GM19193 (cell line): ENCODE measurements around the gene TEX11.

Source experiments
- POLR2A ChIP-seq: IDR thresholded peaks from 4 replicates; pipeline ENCODE4 v1.6.1; 2011; ENCODE audit not compliant: insufficient read depth, insufficient read length; ENCODE audit errors: extremely low read depth

TEX11 gene

DNA sequence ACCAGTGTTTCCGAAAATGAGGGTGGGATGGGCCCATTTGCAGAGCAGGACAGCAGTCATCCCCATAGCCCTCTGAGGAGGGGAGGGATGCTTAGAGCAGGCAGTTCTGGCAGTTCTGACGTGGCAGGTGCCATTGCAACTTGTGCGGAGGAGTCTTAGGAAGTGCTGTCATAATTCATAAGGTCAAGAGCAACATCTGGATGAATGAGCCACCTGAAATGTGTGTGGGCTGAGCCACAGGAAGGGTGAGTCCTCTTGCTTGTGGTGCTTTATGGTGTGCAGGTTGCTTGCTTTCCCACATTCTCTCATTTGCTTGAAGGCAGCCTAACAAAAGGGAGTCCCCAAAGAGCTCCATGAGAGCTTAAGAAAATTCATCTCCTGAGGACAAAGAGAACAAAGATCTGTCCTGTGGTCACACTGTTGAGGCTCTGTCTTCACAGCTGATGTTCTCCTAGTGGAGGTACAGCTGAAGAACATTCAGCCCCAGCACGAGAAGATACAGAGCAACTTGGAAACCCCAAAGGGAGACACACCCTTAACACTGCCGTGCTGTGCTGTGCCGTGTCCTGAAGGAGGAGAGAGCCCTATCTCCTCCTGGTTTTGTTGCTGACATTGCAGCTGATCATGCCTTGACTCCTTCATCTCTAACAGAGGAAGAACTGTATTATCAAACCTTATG lies 403.6 kb downstream of the TEX11 start:
- TF ChIP-seq POLR2A = no peak

DNA sequence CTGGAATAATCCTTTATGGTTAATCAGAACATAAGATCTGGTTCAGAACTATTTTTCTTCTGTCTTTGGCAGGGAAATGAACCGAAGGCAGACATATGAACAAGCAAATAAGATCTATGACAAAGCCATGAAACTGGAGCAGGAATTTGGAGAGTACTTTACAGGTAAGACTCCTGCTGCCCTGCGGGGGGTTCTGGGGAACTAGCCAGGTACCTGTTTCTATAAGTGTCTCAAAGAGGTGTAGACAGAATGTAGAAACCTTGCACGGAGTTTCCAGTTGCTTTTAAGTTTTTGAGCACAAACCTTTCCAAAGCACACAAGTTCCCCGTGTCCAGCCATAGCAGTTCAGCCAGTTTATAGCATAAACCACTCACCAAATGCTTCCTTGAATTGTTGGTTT lies 407.7 kb downstream of the TEX11 start:
- TF ChIP-seq POLR2A = no peak

DNA sequence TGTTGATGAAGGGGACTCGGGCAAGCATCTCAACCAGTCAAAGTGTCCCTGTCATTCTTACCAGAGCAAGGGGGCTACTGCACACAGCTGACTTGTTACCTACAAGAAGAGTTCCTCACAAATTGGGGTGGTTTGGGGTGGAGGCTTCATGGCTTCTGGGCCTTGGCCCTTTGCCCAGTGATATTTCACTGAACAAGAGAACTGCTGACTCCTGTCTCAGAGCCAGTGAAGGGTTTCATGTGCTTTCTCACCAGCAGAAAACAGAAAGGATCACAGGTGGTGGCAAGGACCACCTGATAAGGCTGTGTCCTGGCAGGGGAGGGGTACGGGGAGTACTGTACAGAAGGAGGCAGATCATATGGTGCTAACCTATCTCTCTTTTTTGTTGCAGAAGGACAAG lies 410.4 kb downstream of the TEX11 start:
- TF ChIP-seq POLR2A = no peak

DNA sequence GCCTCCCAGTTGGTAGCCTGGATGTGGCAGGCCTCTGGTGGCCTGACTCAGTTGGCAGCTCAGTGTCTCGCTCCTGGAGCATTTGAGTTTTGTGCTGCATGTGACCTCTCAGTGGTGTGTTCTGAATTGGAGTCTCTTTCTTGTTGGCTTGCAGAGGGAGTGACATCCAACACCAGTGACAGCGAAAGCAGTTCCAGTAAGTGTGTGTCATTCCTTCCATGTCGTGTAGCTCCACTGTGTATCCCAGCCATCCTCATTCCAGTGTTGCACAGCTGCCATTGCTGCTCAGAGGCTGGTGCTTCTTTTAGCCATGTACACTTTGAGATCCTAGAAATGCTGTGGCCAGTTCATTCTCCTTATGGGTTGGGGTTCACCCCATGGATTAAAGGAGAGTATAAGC lies 411.5 kb downstream of the TEX11 start:
- no peak for TF ChIP-seq POLR2A

DNA sequence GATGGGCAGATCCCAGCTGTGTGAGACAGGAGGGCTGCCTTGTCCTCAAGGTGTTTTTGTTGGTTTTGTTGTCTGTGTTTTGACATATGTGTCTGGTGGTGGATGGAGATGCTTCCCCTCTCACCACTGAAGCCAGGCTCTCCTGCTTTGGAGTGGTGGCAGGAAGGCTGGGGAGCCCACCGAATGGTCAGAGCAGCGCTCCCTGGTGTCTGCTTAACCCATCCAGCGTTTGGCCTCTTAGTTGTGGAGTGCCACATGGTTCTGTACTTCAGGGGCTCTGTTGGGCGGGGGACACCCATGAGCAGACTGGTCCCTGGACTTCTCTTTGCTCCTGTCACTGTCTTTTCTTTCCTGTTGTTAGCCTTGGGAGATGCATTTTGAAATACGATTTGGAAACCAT lies 412.0 kb downstream of the TEX11 start:
- no peak for TF ChIP-seq POLR2A

DNA sequence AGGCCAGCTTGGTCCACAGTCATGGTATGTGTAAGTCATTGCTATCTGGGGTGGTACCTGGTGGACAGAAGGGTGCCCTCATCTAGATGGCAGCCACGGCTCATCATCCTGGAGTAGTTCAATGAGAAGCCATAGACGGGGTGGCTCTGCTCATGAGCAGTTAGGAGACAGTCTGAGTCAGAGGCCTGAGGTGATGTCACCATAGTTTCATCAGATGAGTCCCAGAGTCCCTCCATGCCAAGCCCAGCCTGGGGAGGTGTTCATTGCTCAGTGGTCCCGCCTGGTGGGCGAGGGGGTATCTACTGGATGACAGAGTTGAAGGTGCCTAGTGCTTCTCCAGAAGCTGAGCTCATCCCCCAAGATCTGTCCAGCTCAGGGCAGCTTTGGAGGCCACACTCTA lies 414.1 kb downstream of the TEX11 start:
- no peak for TF ChIP-seq POLR2A

DNA sequence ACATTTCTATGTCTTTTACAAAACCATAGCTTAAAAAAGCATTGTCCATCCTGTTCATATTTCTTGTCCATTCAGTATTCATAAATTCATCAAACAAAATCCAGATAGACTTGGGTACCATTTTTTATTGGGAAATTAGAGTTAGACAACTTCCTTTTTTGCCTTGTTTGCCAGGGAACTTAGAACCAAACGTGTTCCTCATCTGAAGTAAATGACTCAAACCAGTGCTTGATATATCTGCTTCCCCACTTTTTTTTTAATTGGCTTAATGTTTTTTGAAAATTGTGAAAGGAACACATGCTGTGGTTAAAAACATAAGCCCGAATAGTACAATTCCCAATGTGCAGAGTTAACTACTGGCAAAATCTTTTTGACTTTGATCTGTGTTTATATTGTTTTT lies 419.7 kb downstream of the TEX11 start:
- no peak for TF ChIP-seq POLR2A

DNA sequence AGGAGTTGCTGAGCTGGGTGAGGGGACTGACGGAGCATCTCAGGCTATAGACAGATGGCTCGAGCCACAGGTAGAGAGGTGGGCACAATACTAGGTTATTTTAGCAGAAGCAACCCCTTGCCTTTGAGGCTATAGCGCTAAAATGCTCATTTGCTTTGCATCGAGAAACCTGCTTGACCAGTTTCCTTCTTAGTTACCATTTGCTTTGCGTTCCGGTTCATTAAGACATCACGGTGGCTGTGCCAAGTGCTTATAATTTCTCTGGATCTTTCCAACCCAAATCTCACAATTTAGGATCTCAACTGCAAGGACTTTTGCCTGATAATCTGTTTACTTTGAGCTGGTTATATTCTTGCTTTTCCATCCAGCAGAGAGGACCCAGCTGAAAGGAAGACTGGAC lies 423.0 kb downstream of the TEX11 start:
- no peak for TF ChIP-seq POLR2A

DNA sequence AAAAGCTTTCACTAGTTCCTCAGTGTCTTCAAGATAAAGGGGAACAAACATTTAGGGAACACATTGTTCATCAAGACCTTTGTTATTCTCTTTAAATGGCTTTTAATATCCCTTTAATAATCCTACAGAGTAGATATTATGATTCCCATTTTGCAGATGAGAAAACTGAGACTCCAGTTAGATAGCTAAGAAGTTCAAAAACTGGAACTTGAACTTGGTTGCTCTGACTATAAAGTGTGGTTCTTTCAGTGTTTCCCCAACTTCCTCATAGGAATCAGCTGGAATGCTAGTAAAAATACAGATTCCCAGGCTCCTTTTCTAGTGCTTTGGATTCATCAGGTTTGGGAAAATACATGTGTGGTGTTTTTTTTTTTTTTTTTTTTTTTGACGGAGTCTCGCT lies 426.2 kb downstream of the TEX11 start:
- no peak for TF ChIP-seq POLR2A

DNA sequence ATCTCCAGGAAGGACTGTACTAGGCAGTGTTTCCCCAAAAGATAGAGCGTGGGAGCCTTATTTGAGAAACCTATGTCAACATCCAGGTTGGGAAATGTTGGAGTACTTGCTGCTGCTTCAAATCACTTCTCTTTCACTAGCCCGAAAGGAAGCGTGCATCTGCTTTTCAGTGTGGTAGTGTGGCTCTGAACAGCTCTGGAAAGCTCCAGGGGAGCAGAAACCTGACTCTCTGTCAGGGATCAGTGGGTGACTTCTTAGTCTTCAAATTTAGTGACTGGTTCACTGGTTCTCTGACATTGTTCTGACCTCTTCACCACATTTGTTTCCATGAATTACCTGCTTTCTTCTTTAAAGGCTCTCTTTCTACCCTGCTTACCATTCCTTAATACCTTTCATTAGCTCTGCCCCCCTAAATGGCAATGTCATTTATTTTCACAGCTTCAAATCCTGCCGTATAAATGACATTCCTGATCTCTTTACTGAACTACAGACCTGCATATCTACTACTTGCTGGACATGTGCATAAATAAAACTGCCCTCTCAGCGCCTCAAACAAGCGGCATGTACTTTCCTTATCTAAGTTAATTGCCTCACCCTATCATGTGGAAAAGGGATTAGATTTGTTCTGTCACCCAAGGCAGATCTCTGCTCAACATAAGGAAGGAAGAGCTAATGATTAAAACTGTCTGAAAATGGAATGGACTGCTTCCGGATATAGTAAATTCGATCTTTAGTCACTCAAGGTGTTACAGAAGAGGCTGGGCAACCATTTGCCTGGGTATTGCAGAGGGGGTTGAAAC lies 426.8 kb downstream of the TEX11 start:
- TF ChIP-seq POLR2A = no peak

DNA sequence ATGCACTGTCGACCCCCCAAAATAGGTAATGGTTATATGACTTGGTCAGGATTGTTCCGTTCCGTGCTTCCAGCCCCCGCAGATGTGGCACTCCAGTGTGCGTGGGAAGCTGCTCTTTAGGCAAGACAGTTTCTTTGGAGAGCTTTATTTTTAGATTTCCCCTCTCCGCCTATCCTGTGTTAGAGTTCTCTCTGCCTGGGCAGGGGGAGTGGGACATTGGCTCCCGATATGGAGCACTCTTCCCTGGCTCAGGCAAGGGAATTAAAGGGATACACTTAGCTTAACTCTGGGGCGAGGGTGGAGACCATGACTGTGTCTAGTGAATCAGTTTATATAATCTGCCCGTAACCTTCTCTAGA lies 427.9 kb downstream of the TEX11 start:
- no peak for TF ChIP-seq POLR2A

DNA sequence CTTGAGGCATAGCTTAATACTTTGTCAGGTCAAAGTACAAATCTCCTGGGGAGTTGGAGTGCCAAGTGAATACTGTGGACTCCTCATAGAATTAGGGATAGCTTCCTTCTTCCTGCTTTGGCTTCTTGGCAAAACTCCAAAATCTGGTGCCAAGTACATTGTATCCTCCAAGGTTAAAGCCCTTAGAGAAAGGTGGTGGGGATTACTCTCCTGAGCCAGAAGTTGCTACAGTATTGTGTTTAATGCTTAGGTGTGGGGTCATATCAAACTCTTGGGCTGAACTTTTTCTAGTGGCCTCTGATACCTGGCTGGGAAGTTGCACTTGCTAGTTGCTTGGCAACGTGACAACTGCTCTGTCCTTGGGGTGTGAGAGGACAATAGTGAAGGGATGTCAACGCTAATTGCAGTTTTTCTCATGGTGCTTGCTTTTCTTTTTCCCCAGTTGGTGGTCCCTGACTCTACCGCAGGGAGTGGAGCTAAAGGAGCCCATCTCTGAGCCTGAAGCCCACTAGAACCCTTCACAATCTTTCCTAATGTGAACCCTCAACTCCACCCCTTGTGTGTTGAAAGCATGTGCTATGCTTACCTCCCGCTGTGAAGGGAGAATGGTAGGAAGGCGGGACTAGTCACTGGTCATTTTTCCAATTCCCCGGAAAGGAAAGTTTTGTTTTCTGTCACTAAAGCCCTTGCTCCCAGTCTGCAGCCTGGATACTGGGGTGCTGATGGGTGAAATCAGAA lies 428.4 kb downstream of the TEX11 start:
- TF ChIP-seq POLR2A = no peak

DNA sequence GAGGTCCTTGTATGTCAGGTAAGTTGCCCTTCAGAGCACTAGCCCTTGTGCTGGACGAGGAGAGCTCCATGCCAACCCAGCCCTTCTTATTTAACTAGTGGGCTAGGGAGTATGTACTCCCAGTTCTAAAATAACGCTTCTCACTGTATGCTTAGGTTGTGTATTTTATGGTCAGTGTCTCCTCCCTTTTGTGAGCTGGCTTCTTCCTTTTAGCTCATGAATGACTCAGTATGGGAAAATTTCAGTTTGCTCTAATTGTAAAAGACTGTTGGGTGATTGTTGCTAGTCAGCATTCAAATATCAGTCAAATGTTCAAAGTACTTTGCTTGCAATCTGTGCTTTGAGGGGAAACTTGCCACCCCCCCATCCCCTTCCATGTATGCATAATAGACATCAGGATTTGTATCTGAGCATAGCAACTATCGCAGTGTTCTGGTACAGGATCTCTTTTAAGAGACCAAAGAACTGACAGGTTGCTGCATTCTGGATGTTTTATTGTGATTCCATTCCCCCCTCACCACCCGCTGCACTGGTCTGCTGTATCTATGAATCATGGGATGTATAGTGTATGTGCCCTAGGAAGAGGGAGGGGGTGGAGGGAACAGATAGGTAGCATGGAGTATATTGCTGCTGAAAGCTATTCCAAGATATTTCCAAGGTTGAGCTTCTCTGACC lies 429.1 kb downstream of the TEX11 start:
- no peak for TF ChIP-seq POLR2A
